Measurements from ENCODE around the gene DPYD.

GRCh38 chr1:97091263-97091662, 829.6 kb downstream of the DPYD start:
- no peak for TF ChIP-seq CTCF (IDR thresholded peaks at IDR 0.05)
- TF ChIP-seq POLR2A (IDR thresholded peaks at IDR 0.05) = no peak

All from tibial nerve (tissue), 3 donors.